ENCODE data around the gene B4GALT1.

The B4GALT1 gene

GRCh38 chr9:33117796-33118195, 49.3 kb downstream of the B4GALT1 start:
- no peak for DNase-seq

- DNase-seq: no peak
These were observed 49.8 kb downstream of the B4GALT1 start for GRCh38 chr9:33117306-33117705.

GRCh38 chr9:33116860-33117259, 50.3 kb downstream of the B4GALT1 start:
- no peak for DNase-seq

- no peak for DNase-seq
These were observed 52.4 kb downstream of the B4GALT1 start for GRCh38 chr9:33114746-33115145.

GRCh38 chr9:33113799-33114547, 53.2 kb downstream of the B4GALT1 start:
- DNase-seq: no peak

- no peak for DNase-seq
These were observed 55.0 kb downstream of the B4GALT1 start for GRCh38 chr9:33112094-33112493.

GRCh38 chr9:33111631-33112030, 55.5 kb downstream of the B4GALT1 start:
- no peak for DNase-seq

GRCh38 chr9:33110686-33111085, 56.5 kb downstream of the B4GALT1 start:
- no peak for DNase-seq

- DNase-seq: no peak
These were observed 57.1 kb downstream of the B4GALT1 start for GRCh38 chr9:33109850-33110595.

GRCh38 chr9:33109097-33109496, 58.0 kb downstream of the B4GALT1 start:
- DNase-seq: no peak

GRCh38 chr9:33108472-33108871, 58.7 kb downstream of the B4GALT1 start:
- no peak for DNase-seq

- DNase-seq: no peak
These were observed 59.4 kb downstream of the B4GALT1 start for GRCh38 chr9:33107762-33108161.

GRCh38 chr9:33106827-33107621, 60.1 kb downstream of the B4GALT1 start:
- no peak for DNase-seq

- DNase-seq: no peak
These were observed 60.8 kb downstream of the B4GALT1 start for GRCh38 chr9:33106372-33106771.

GRCh38 chr9:33105959-33106358, 61.2 kb downstream of the B4GALT1 start:
- no peak for DNase-seq

- DNase-seq: no peak
These were observed 61.6 kb downstream of the B4GALT1 start for GRCh38 chr9:33105504-33105903.

GRCh38 chr9:33104401-33104800, 62.7 kb downstream of the B4GALT1 start:
- DNase-seq: no peak

GRCh38 chr9:33103501-33104281, 63.4 kb downstream of the B4GALT1 start:
- DNase-seq: no peak

GRCh38 chr9:33102551-33103210, 64.5 kb downstream of the B4GALT1 start:
- no peak for DNase-seq

GRCh38 chr9:33101104-33101951, 65.8 kb downstream of the B4GALT1 start:
- DNase-seq: no peak

- DNase-seq: no peak
These were observed 67.4 kb downstream of the B4GALT1 start for GRCh38 chr9:33099754-33100153.

Data from stimulated activated CD4-positive, alpha-beta T cell treated with anti-CD3 and anti-CD28 coated beads, Interleukin-15, amount 100 ng/mL, for 24 hours (primary cell).